K562 (cell line): ENCODE results near the gene ENG. TPM values are rescaled to one million over a fixed set of nuclear protein-coding genes. Genes with fewer than 3 reads are reported as not detected.

Experiments used
- CBX2 ChIP-seq: fragments of 200-600 bp; sonication (generic); IDR thresholded peaks from one replicate; pipeline ENCODE4 v1.6.1; 2012; ENCODE audit warnings: mild to moderate bottlenecking, low read length, inconsistent platforms; ENCODE audit not compliant: insufficient read depth, poor library complexity, severe bottlenecking
- CHD1 ChIP-seq: fragments of 200-600 bp; sonication (generic); IDR thresholded peaks from one replicate; pipeline ENCODE4 v1.6.1; 2012; ENCODE audit warnings: mild to moderate bottlenecking, moderate library complexity, low read length, inconsistent platforms
- MAFK ChIP-seq: IDR thresholded peaks from 2 replicates; pipeline ENCODE4 v1.6.1; 2011; ENCODE audit warnings: low read length, improper control_type of control experiment
- MCM2 ChIP-seq: fragments of 450-650 bp; IDR thresholded peaks from 2 replicates; pipeline ENCODE4 v1.6.1; 2017; ENCODE audit warnings: low read depth, mild to moderate bottlenecking
- MCM7 ChIP-seq, 2 experiments: fragments of 450-650 bp; IDR thresholded peaks; 2 replicates each; pipeline ENCODE4 v1.6.1; 2016 to 2018
- MTA3 ChIP-seq: fragments of 450-650 bp; formaldehyde crosslinking; IDR thresholded peaks from 2 replicates; pipeline ENCODE4 v1.6.1; 2017; ENCODE audit warnings: mild to moderate bottlenecking, borderline replicate concordance
- ZBTB2 ChIP-seq: fragments of 450-650 bp; IDR thresholded peaks from 2 replicates; pipeline ENCODE4 v1.6.1; 2016; ENCODE audit warnings: antibody characterized with exemption
- ZBTB33 ChIP-seq: sonication (generic); formaldehyde crosslinking; IDR thresholded peaks from 2 replicates; pipeline ENCODE4 v1.8.1; 2023; ENCODE audit warnings: mild to moderate bottlenecking, missing genetic modification reagents
- ZNF318 ChIP-seq, 2 experiments: fragments of 450-650 bp; IDR thresholded peaks; 2 replicates each; pipeline ENCODE4 v1.6.1; 2016; ENCODE audit warnings: mild to moderate bottlenecking in 2 of 2, borderline replicate concordance in 1 of 2, low read depth in 1 of 2, moderate library complexity in 1 of 2
- ZNF384 ChIP-seq: IDR thresholded peaks from 2 replicates; pipeline ENCODE4 v1.6.1; 2012; ENCODE audit warnings: low read depth, low read length, improper control_type of control experiment
- ZNF592 ChIP-seq: fragments of 450-650 bp; IDR thresholded peaks from 2 replicates; pipeline ENCODE4 v1.6.1; 2017; ENCODE audit warnings: antibody characterized with exemption, mild to moderate bottlenecking
- polyA plus RNA-seq, 8 experiments: library from polyadenylated mRNA; depleted of rRNA in 4 of 8; stranded (reverse) in 5 of 8; unstranded in 3 of 8; fragments of >200 nt; fragmentation: Nextera tagmentation in 2 of 8; fragmentation: Illumina TruSeq in 1 of 8; extraction: Ambion mirVana in 2 of 8; extraction: Trizol in 1 of 8; gene quantifications; 2 replicates each; pipeline versions ENCODE4 v1.2.1 to v1.2.3, GENCODE V29; 2011 to 2014; ENCODE audit warnings: inconsistent platforms in 1 of 8, missing spikeins in 1 of 8
- total RNA-seq, 7 experiments: library from RNA; depleted of rRNA in 6 of 7; stranded (reverse); fragments of >200 nt in 6 of 7; fragmentation: Illumina TruSeq in 2 of 7; extraction: Trizol in 2 of 7; gene quantifications; 2 replicates each; pipeline versions ENCODE4 v1.2.1 to v1.2.3, GENCODE V29; 2011 to 2021; ENCODE audit warnings: low replicate concordance in 1 of 7

The ENG gene
- total and polyA plus RNA-seq, 9 of the 15 experiments (the other 6 are each of a cell fraction or from before 2014, with no cell fraction given): 0.04 to 0.40 (median 0.14) TPM; not detected in 1

GRCh38 chr9:127770905-127771569, 83.4 kb downstream of the ENG start (continued):
- TF ChIP-seq ZBTB33 (CRISPR knock-in tag) (no peak), MCM7 (IDR thresholded peaks at IDR 0.05) (no peak), MCM2 (no peak), MAFK (no peak), MTA3 (peak; percentile 56; the same call in 1 of the 2 replicates), ZNF318 (IDR thresholded peaks at IDR 0.05; ENCODE audit: borderline replicate concordance in 1 of 2, low read depth in 1 of 2) (no peak), CBX2 (no peak), ZNF384 (no peak), ZNF592 (no peak), ZBTB2 (no peak), CHD1 (no peak)
